ENCODE results near the gene OPN4.

- TF ChIP-seq CTCF (conservative IDR thresholded peaks at IDR 0.05; ENCODE audit: low read length) (no peak), EZH2phosphoT487 (IDR thresholded peaks at IDR 0.05; ENCODE audit: borderline replicate concordance, low read depth, low read length) (no peak)
Measured at GRCh38 chr10:86715836-86716235, 61.5 kb downstream of the OPN4 start.

All from OCI-LY7 (cell line).